ENCODE results near the gene PDPK1. TPM values are rescaled to one million over a fixed set of nuclear protein-coding genes. Genes with fewer than 3 reads are reported as not detected.
A peak's percentile ranks its signal among the peaks of the same experiment; 100 is the strongest.
"Not testable (repeated sequence)": the region's sequence is repeated elsewhere in the genome, so short reads cannot be mapped to it uniquely, and the experiment has no call there.

PDPK1 gene
- total and polyA plus RNA-seq, 9 donors, result 14.6 to 53.2 (median 35.6) TPM

DNA sequence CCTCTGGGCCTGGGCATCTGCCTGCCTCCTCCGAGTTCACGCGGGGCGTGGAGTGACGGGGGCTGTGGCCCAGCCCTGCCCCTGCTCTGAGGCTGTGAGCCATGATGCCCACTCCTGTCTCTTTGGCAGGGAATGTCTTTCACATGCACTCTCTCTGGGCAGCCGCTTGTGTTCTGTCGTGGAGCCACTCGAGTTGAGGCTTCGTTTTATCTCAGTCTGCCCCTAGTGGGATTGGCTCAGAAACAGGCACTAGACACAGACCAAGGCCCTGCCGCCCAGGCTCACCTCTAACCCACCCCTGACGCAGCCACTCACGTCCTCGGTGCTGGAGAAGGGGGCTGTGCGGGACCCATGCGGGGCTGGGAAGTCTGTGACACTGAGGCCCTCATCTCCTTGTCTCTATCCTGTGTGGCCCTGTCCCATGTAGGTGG is 77.0 kb downstream of the PDPK1 start:
- H3K27me3 ChIP-seq, result no peaks in the 10 kb centered on the region
- H3K27ac ChIP-seq, result no peak overlapping the region
- WGBS, 3 donors, result 89 to 93% (median 90%) methylated on average over 14 to 15 of the region's 15 CpGs
- H3K36me3 ChIP-seq, result no peaks in the 10 kb centered on the region
- peak in 3 of 5 donors; percentile 3 to 17 (median 10) for DNase-seq
- peaks cover 1% of the 10 kb centered on the region for H3K4me1 ChIP-seq (ENCODE audit: insufficient read depth)
- no peaks in the 10 kb centered on the region for H3K9me3 ChIP-seq
- no peak overlapping the region for H3K4me3 ChIP-seq
- intact Hi-C loops (cut with DNase I), result no loop called here
- TF ChIP-seq, protein P1, sequence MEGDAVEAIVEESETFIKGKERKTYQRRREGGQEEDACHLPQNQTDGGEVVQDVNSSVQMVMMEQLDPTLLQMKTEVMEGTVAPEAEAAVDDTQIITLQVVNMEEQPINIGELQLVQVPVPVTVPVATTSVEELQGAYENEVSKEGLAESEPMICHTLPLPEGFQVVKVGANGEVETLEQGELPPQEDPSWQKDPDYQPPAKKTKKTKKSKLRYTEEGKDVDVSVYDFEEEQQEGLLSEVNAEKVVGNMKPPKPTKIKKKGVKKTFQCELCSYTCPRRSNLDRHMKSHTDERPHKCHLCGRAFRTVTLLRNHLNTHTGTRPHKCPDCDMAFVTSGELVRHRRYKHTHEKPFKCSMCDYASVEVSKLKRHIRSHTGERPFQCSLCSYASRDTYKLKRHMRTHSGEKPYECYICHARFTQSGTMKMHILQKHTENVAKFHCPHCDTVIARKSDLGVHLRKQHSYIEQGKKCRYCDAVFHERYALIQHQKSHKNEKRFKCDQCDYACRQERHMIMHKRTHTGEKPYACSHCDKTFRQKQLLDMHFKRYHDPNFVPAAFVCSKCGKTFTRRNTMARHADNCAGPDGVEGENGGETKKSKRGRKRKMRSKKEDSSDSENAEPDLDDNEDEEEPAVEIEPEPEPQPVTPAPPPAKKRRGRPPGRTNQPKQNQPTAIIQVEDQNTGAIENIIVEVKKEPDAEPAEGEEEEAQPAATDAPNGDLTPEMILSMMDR (IDR thresholded peaks at IDR 0.05), result no peak

DNA sequence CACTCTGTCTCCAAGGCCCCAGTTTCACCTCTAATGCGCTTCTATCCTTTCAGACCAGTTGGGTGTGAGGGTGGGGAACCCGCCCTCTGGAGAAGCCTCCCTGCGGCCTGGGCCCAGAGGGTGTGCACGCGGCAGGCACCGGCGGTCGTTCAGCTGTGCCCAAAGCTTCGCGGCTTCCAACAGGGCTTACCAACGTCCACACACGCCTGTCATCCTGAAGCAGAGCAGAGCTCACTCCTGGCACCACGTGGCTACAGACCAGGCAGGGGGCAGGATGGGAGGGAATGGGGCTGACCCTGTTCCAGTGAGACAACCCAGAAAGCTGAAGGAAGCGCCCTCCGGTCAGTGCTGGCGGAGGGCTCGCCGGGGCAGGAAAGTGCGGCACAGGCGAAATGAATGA is 81.1 kb downstream of the PDPK1 start:
- H3K27ac ChIP-seq; H3K4me3 ChIP-seq; H3K36me3 ChIP-seq; DNase-seq; H3K4me1 ChIP-seq (ENCODE audit: insufficient read depth); H3K27me3 ChIP-seq; intact Hi-C loops (cut with DNase I); H3K9me3 ChIP-seq: not testable (repeated sequence)
- WGBS, 3 donors, result no CpG with 5 or more reads among the region's 20 CpGs

DNA sequence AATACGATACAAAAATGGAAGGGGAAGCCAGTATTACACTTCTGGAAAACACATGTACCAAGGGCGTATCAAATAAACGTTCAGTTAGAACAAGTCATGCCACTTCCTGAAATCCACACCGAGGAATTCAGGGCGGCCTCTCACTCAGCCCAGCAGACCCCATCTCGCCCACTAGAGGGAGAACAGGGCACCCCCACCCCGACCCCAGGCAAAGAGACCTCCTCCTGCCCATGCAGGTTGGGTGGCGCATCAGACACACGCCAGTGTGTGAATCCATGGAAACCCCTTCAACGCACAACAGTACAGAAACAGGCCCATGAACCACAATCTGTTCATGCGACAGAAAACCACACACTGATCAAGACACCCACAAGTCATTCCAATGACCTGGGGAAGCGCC is 81.8 kb downstream of the PDPK1 start:
- H3K4me3 ChIP-seq; H3K9me3 ChIP-seq; H3K27ac ChIP-seq; intact Hi-C loops (cut with DNase I); H3K4me1 ChIP-seq (ENCODE audit: insufficient read depth); H3K27me3 ChIP-seq; H3K36me3 ChIP-seq: not testable (repeated sequence)
- 50 to 66% methylated on average over 4 to 6 of the region's 12 CpGs; no CpG with 5 or more reads in 1 of the 3 donors for WGBS, 3 donors
- peak in 1 of 5 donors; percentile 25 for DNase-seq

DNA sequence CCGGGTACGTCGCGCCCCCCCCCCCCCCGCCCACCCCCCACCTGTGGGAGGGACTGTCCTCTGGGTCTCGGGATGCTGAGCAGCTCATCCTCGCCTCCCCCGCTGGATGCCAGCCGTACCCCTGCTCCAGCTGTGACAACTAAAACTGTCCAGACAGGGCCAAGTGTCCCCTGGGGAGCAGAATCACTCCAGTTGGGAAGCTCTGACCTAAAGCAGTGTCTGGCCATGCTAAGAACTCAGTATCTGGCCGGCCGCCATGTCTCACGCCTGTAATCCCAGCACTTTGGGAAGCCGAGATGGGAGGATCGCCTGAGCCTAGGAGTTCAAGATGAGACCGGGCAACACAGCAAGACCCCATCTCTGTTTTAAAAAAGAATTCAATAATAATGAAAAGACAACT is 83.0 kb downstream of the PDPK1 start:
- 59 to 93% methylated on average over 4 to 5 of the region's 15 CpGs; no CpG with 5 or more reads in 1 of the 3 donors for WGBS, 3 donors
- H3K36me3 ChIP-seq; H3K27ac ChIP-seq; H3K4me1 ChIP-seq (ENCODE audit: insufficient read depth); DNase-seq; H3K27me3 ChIP-seq; H3K9me3 ChIP-seq; intact Hi-C loops (cut with DNase I); H3K4me3 ChIP-seq: not testable (repeated sequence)

DNA sequence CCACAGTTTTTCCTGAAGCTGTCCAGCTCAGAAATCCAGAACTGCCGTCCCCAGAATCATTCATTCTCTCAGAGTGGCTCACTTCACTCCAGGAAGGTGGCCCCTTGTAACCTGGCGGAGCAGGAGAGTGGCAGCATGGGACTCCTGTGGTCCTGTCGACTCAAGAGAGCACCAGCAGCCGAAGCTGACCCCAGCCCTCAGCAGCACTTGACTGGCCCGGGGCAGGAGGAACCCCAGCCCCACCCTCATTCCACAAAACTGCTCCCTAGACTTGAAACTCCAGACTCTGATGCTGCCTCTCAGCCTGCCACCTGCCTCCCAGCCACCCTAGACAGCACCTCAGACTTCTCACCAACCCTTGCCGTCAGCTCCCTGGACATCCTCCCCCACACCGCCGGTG is 83.6 kb downstream of the PDPK1 start:
- H3K36me3 ChIP-seq; intact Hi-C loops (cut with DNase I); H3K4me3 ChIP-seq; H3K9me3 ChIP-seq; H3K27ac ChIP-seq; H3K27me3 ChIP-seq; H3K4me1 ChIP-seq (ENCODE audit: insufficient read depth): not testable (repeated sequence)
- peak in 1 of 5 donors; percentile 24 for DNase-seq
- WGBS, 3 donors, result 90 to 96% (median 94%) methylated on average over 3 to 5 of the region's 8 CpGs

DNA sequence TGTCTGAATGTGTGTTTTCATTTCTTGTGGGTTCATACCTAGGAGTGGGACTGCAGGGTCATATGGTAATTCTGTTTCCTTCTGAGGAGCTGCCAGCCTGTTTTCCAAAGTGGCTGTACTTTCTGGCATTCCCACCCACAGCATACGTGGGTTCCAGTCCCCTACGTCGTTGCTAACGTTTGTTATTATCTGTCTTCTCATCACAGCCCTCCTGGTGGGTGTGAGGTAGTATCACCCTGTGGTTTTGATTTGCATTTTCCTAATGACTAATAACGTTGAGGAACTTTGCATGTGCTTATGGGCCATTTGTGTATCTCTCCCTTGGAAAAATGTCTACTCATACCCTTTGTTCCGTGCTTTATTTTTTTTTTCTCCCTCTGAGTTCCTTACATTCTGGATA is 89.3 kb downstream of the PDPK1 start:
- DNase-seq; H3K4me1 ChIP-seq (ENCODE audit: insufficient read depth); H3K9me3 ChIP-seq; intact Hi-C loops (cut with DNase I); H3K4me3 ChIP-seq; H3K27ac ChIP-seq; H3K27me3 ChIP-seq; H3K36me3 ChIP-seq: not testable (repeated sequence)
- no CpG with 5 or more reads among the region's 6 CpGs for WGBS, 3 donors

DNA sequence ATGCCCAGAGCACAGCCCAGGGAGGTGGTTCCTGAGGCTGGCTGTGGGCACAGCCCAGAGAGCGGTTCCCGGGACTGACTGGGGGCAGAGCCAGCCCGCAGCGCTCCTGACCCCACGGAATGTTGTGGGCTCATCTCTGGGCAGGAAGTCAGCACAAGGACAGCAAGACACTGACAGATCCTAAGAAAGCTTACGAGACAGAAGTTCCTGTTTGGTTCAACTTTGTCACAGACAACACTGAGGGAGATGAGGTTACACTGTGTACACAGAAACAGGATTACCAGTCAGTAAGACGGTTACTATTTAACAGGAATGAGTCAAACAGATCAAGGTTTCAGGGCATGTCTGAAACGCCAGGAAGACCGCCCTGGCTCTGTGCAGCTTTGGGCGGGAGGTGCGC is 93.4 kb downstream of the PDPK1 start:
- intact Hi-C loops (cut with DNase I); H3K4me3 ChIP-seq; H3K9me3 ChIP-seq; H3K27me3 ChIP-seq; H3K36me3 ChIP-seq; DNase-seq; H3K27ac ChIP-seq; H3K4me1 ChIP-seq (ENCODE audit: insufficient read depth): not testable (repeated sequence)
- no CpG with 5 or more reads among the region's 11 CpGs for WGBS, 3 donors

DNA sequence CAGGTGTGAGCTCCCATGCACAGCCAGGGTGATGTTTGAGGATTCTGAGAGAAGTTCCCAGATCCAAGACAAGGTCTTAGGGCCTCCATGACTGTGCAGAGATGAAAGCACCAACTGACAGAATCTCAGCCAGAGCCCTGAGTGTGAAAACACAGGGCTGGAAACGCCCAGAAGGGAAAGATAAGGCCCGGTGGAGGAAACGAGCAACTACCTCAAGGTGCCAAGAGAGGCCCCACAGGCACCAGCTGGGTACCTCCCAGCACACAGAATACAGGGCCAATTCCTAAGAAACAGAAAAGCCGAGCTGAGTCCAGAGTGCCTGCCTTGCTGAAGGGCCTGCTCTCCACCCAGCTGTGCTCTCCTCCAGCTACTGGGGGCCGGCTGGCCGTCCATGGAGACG is 94.5 kb downstream of the PDPK1 start:
- DNase-seq; H3K27me3 ChIP-seq; H3K36me3 ChIP-seq; H3K4me1 ChIP-seq (ENCODE audit: insufficient read depth); H3K4me3 ChIP-seq; intact Hi-C loops (cut with DNase I); H3K9me3 ChIP-seq; H3K27ac ChIP-seq: not testable (repeated sequence)
- no CpG with 5 or more reads among the region's 7 CpGs for WGBS, 3 donors

DNA sequence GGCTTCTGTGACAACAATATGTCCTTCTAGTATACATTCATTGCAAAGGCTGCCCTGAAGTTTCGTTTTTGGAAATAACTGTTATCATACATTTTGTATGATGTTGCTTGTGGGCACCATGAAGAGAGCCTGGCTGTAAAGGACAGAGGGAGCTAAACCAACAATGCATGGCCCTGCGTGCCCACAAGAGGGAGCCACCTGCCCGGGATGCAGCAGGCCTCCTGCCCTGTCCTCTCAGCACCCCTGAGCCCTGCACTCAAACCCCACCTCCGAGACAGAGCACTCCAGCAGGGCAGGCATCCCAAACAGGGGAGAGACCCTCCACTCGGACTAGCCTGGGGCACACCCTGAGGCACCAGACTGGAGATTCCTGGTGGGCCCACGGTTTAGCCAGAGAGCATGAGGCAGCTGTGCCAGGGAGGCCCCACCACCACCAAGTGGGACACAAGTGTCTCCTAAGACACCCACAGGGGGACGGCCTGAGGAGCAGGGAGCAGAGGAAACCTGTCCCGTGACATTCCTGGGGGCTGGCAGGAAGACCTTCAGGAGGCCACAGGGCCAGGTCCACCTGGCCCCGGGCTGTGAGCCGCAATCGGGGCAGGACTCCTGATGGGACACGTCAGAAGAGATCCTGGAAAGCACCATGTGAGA is 101.4 kb downstream of the PDPK1 start:
- H3K27me3 ChIP-seq; H3K4me1 ChIP-seq (ENCODE audit: insufficient read depth); intact Hi-C loops (cut with DNase I); H3K4me3 ChIP-seq; H3K27ac ChIP-seq; H3K9me3 ChIP-seq; H3K36me3 ChIP-seq: not testable (repeated sequence)
- DNase-seq, result peak; percentile 34 to 53 (median 38)
- WGBS, 3 donors, result 6% methylated on average over 2 of the region's 12 CpGs; no CpG with 5 or more reads in 2 of the 3 donors

DNA sequence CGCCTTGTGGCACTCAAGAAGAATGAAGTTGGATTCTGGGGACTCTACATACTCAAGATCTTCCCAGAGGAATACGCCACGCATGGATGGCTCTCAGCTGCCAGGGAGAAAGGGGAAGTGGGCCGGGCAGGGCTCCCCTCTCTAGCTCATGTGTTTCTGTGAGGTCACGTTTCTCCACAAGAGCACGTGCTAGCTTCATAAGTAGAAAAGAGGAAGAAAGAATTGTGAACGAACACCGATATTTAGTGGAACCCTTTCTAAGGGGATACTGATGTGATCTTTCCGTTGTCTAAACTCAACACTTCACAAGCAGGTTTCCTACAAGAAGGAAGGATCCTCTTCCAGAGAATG is 101.9 kb downstream of the PDPK1 start:
- DNase-seq; H3K36me3 ChIP-seq; intact Hi-C loops (cut with DNase I); H3K27ac ChIP-seq; H3K9me3 ChIP-seq; H3K4me3 ChIP-seq; H3K27me3 ChIP-seq; H3K4me1 ChIP-seq (ENCODE audit: insufficient read depth): not testable (repeated sequence)
- WGBS, 3 donors, result 67 to 95% (median 82%) methylated on average over 3 to 9 of the region's 9 CpGs

DNA sequence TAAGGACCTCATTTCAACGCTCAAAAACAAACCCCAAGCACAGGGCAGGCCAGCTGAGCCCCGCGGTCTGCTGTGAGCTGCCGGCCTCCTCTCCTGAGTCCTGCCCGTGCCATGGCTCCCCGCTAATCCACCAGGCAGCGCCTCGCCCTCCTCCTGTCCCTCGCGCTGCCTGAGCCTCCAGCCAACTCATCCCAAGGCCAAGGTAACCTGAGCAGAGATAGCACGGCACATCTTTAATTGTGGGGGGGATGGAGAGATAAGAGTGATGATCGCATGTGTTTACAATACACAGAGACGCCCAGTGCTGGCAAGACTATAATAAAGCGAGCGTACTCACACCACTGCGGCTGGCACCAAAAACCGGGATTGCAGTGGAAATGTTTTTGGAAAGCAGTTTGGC is 104.7 kb downstream of the PDPK1 start:
- H3K4me3 ChIP-seq; H3K9me3 ChIP-seq; H3K36me3 ChIP-seq; H3K27ac ChIP-seq; H3K4me1 ChIP-seq (ENCODE audit: insufficient read depth); DNase-seq; intact Hi-C loops (cut with DNase I); H3K27me3 ChIP-seq: not testable (repeated sequence)
- 37% methylated on average over 5 of the region's 17 CpGs; no CpG with 5 or more reads in 2 of the 3 donors for WGBS, 3 donors

Measured in ovary (tissue), 9 donors.